GM19395 (cell line): ENCODE measurements around the gene TTC24.
"Not testable (repeated sequence)": the region's sequence is repeated elsewhere in the genome, so short reads cannot be mapped to it uniquely, and the experiment has no call there.

Experiments used
- ATAC-seq: cut with Tn5 transposase; IDR thresholded peaks from one replicate; pipeline ENCODE4 v1.9.1; 2021; ENCODE audit warnings: mild to moderate bottlenecking, moderate library complexity; ENCODE audit not compliant: unreplicated experiment

Gene TTC24

DNA sequence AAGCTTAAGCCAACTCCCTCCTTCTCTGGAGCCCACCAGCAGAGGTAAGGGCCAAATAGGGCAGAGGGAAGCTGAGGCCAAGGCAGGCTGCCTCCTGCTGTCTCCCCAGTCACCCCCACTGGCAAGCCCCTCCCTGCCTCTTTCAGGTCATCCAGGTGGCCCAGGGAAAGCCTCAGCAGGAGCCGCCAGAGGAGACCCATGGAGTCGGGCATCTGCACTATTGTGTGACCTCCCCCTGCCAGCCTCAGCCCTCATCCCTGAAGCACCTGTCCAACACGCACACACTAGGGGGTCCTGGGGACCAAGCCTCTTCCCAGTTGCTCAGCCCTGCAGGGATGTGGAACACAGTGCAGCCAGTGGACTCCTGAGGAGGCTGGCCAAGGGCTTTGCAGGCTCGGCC, 6.8 kb downstream of the TTC24 start:
- ATAC-seq = no peak

GRCh38 chr1:156586892-156587477, 7.5 kb downstream of the TTC24 start:
- ATAC-seq = no peak

GRCh38 chr1:156587927-156588326, 8.4 kb downstream of the TTC24 start:
- not testable (repeated sequence) for ATAC-seq

- ATAC-seq = no peak
Observed at GRCh38 chr1:156589546-156589945, 10.0 kb downstream of the TTC24 start.

DNA sequence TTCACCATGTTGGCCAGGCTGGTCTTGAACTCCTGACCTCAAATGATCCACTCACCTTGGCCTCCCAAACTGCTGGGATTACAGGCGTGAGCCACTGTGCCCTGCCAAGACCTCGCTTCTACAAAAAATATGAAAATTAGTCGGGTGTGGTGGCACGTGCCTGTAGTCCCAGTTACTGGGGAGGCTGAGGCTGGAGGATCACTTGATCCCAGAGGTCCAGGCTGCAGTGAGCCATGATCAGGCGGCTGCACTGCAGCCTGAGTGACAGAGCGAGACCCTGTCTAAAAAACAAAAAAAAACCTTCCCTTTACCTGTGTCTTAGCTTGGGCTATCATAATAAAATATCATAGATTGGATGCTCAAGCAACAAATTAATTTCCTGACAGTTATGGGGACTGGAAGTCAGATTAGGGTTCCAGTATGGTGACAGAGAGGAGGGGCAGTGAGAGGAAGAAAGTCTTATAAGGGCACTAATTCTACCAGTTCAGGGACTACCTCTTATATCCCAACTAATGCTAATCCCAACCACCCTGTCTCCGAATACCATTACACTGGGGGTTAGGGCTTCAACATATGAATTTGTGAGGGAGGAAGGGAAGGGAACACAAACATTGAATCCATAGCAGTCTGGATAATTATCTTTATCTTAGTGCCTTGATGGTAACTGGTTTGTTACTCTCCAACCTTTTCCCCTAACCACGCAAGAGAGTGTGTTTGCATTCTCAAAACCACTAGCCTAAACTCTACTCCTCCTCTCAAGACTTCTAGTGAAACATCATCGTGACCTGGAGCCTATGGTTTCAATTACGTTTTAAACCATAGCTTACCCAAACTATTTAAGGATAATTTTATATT, 11.0 kb downstream of the TTC24 start:
- ATAC-seq = no peak

DNA sequence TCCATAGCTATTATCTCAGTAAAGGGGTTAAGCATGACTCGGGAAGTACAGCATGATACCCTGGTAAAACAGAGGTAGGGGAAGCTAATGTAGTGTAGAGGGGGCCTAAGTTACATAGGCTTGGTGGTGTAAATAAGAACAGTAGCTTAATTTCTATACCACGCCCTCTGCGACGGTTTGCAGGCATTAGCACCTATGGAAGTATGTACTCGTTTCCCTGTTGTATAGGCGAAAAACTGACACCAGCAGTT, 11.6 kb downstream of the TTC24 start:
- ATAC-seq = peak; percentile 15

GRCh38 chr1:156591432-156592157, 12.1 kb downstream of the TTC24 start, which contains the start of gene NAXE:
Gene NAXE (plus strand): TSS chr1:156591776. CDS start chr1:156591805, 29 bp downstream.
- peak; percentile 78 for ATAC-seq

GRCh38 chr1:156592158-156592909, 12.8 kb downstream of the TTC24 start:
- ATAC-seq = no peak

GRCh38 chr1:156592910-156593660, 13.6 kb downstream of the TTC24 start:
- no peak for ATAC-seq

DNA sequence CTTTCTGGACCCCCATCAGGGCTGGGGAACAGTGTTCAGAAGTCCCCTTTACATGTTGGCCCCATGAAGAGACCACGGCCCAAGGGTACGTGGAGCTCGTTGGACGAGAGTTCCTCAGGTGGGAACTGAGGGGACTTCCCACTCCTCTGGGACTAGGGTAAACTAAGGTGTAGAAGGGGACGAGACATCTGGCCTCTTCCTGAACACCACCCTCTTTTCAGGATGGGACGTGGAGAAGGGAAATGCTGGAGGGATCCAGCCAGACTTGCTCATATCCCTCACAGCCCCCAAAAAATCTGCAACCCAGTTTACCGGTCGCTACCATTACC, 14.1 kb downstream of the TTC24 start:
- ATAC-seq = no peak

DNA sequence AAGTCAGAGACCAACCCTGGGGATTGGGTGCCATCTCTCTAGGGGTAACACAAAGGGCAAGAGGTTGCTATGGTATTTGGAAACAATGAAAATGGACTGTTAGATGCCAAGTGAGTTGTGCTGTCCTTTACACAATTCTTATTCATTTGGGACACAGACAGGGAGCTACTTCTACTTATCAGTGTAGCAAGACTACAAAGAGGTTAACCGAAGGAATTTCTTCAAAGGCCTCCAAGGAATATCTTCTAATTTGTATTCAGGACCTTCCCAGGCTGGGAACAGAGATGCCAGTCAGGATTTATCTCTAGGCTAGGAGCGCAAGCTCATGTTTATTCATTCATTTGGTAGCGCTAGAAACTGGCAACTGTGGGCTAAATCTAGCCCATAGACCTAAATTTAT, 14.7 kb downstream of the TTC24 start:
- ATAC-seq = no peak

- ATAC-seq = no peak
Observed at GRCh38 chr1:156595016-156595415, 15.5 kb downstream of the TTC24 start.

- ATAC-seq = no peak
Observed at GRCh38 chr1:156596426-156596825, 16.9 kb downstream of the TTC24 start.

GRCh38 chr1:156598125-156598524, 18.6 kb downstream of the TTC24 start:
- ATAC-seq = no peak

- no peak for ATAC-seq
Observed at GRCh38 chr1:156598731-156599432, 19.4 kb downstream of the TTC24 start.

GRCh38 chr1:156599811-156600210, 20.3 kb downstream of the TTC24 start:
- ATAC-seq = no peak

DNA sequence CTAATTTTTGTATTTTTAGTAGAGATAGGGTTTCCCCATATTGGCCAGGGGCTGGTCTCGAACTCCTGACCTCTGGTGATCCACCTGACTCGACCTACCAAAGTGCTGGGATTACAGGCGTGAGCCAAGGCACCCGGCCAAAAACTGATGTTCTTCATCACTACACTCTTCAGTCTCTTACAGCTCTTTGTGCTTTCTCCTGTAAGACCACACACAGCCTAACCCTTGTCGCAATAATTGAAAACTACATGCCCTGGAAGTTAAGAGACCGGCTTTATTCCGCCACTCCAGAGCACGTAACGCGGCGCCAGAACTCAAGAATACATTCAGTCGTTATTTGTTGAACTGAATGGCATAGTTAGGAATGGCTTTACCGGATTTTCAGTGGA, 21.2 kb downstream of the TTC24 start:
- no peak for ATAC-seq

- peak; percentile 66 for ATAC-seq
Observed at GRCh38 chr1:156601122-156601830, 21.8 kb downstream of the TTC24 start, which contains the start of gene GPATCH4. Gene GPATCH4 (minus strand): TSS chr1:156601479.

- ATAC-seq = peak; percentile 21
Observed at GRCh38 chr1:156601892-156602291, 22.4 kb downstream of the TTC24 start.
